PC-9 (cell line): ENCODE results near the gene CD48. TPM values are rescaled to one million over a fixed set of nuclear protein-coding genes. Genes with fewer than 3 reads are reported as not detected.

Experiments used
- BruUV-seq: library from RNA; stranded (reverse); fragments of 400-500 nt; replicated peaks from 2 replicates; lab custom pipeline; 2021; lab: Mats Ljungman, UMichigan
- CTCF ChIA-PET: fragments of 300-600 bp; sonication (Branson Sonifier 250); formaldehyde crosslinking; loops from one replicate; lab custom pipeline; 2022; ENCODE audit warnings: antibody characterized with exemption; lab: Charles Lee
- POLR2A ChIA-PET: fragments of 300-600 bp; sonication (Branson Sonifier 250); formaldehyde crosslinking; loops from one replicate; lab custom pipeline; 2022; ENCODE audit warnings: antibody characterized with exemption; ENCODE audit not compliant: unreplicated experiment; lab: Charles Lee
- DNase-seq, 2 experiments: peaks; one replicate each; pipeline versions ENCODE4 v3.0.0 to v3.0.0-alpha.2; 2015 to 2022; ENCODE audit warnings: mixed read lengths in 1 of 2
- H2AFZ ChIP-seq: fragments of 200-600 bp; sonication (generic); 2 replicates; pipeline ENCODE4 v1.8.1; 2017; ENCODE audit warnings: antibody characterized with exemption
- H3F3A ChIP-seq: fragments of 200-600 bp; sonication (generic); 2 replicates; pipeline ENCODE4 v1.8.1; 2017; ENCODE audit warnings: antibody characterized with exemption, mild to moderate bottlenecking, low read depth; ENCODE audit not compliant: insufficient read depth
- H3K27ac ChIP-seq: fragments of 200-600 bp; sonication (generic); 2 replicates; pipeline ENCODE4 v1.6.1; 2016; ENCODE audit warnings: mixed run types
- H3K27me3 ChIP-seq: fragments of 200-600 bp; sonication (generic); 2 replicates; pipeline ENCODE4 v1.6.1; 2016; ENCODE audit warnings: low read depth, mixed run types; ENCODE audit not compliant: insufficient read depth
- H3K36me3 ChIP-seq: fragments of 200-600 bp; sonication (generic); 2 replicates; pipeline ENCODE4 v1.6.1; 2016; ENCODE audit warnings: low read depth, mixed run types
- H3K4me1 ChIP-seq: fragments of 200-600 bp; sonication (generic); replicated peaks from 2 replicates; pipeline ENCODE4 v1.6.1; 2016; ENCODE audit warnings: mixed run types; ENCODE audit not compliant: insufficient read depth
- H3K4me2 ChIP-seq: fragments of 200-600 bp; sonication (generic); 2 replicates; pipeline ENCODE4 v1.6.1; 2017; ENCODE audit warnings: mixed run types
- H3K4me3 ChIP-seq: fragments of 200-600 bp; sonication (generic); 2 replicates; pipeline ENCODE4 v1.6.1; 2016; ENCODE audit warnings: mixed run types
- H3K79me2 ChIP-seq: fragments of 200-600 bp; sonication (generic); 2 replicates; pipeline ENCODE4 v1.6.1; 2017; ENCODE audit warnings: low read depth, mixed run types
- H3K9me2 ChIP-seq: fragments of 200-600 bp; sonication (generic); 2 replicates; pipeline ENCODE4 v1.8.1; 2017; ENCODE audit warnings: mild to moderate bottlenecking; ENCODE audit not compliant: insufficient read depth
- H3K9me3 ChIP-seq: fragments of 200-600 bp; sonication (generic); 2 replicates; pipeline ENCODE4 v1.8.1; 2016; ENCODE audit warnings: low read depth; ENCODE audit not compliant: insufficient read depth
- H4K20me1 ChIP-seq: fragments of 200-600 bp; sonication (generic); 2 replicates; pipeline ENCODE4 v1.8.1; 2017; ENCODE audit not compliant: insufficient read depth
- EZH2 ChIP-seq: fragments of 200-600 bp; sonication (generic); IDR thresholded peaks from 2 replicates; pipeline ENCODE4 v1.8.0; 2017; ENCODE audit warnings: antibody characterized with exemption, low read depth
- intact Hi-C: fragments of 100-400 bp; cut with micrococcal nuclease; formaldehyde crosslinking; loops from one replicate; pipeline ENCODE4 v1.10.0; 2022; ENCODE audit not compliant: unreplicated experiment
- total RNA-seq: library from RNA; stranded (reverse); gene quantifications from 2 replicates; pipeline ENCODE4 v1.2.3, GENCODE V29; 2021
- TF ChIP-seq, protein P1 (sequence below): fragments of 200-600 bp; sonication (generic); conservative IDR thresholded peaks from 2 replicates; pipeline ENCODE4 v1.6.1; 2017; ENCODE audit warnings: mixed run types, antibody characterized with exemption, mild to moderate bottlenecking, moderate library complexity

The CD48 gene
- total RNA-seq, 1 experiment from 2014 or later: not detected

DNA sequence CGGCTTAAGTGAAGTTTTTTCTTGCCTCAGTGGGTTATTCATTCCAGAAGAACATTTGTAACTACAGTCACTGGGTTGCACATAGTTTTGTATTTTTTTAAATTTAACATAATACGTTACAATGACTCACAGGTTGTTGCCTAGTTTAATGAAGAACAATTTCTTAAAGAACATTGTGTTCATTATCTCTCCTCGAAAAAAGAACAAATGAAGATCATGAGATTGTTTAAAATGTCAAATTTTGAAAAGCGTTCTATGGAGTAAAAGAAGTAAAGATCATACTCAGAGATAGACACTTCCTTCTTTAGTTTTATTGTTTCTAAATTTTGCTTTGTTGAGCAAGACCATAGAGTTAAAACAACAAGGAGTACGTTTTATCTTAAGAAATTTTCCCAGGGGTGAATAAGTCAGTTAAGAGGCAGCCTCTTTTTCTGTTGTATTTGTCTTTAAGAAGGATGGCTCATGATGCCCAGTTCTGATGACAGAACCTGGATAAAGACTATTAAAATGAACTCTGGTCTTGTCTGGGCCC is 54.3 kb downstream of the CD48 start:
- H3K9me2 ChIP-seq: no peaks in the 10 kb centered on the region
- no peaks in the 10 kb centered on the region for H3F3A ChIP-seq
- CTCF ChIA-PET: no interaction called here
- no peaks in the 10 kb centered on the region for H4K20me1 ChIP-seq
- H3K9me3 ChIP-seq: no peaks in the 10 kb centered on the region
- POLR2A ChIA-PET: no interaction called here
- H3K4me1 ChIP-seq: no peaks in the 10 kb centered on the region
- TF ChIP-seq, protein P1, sequence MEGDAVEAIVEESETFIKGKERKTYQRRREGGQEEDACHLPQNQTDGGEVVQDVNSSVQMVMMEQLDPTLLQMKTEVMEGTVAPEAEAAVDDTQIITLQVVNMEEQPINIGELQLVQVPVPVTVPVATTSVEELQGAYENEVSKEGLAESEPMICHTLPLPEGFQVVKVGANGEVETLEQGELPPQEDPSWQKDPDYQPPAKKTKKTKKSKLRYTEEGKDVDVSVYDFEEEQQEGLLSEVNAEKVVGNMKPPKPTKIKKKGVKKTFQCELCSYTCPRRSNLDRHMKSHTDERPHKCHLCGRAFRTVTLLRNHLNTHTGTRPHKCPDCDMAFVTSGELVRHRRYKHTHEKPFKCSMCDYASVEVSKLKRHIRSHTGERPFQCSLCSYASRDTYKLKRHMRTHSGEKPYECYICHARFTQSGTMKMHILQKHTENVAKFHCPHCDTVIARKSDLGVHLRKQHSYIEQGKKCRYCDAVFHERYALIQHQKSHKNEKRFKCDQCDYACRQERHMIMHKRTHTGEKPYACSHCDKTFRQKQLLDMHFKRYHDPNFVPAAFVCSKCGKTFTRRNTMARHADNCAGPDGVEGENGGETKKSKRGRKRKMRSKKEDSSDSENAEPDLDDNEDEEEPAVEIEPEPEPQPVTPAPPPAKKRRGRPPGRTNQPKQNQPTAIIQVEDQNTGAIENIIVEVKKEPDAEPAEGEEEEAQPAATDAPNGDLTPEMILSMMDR: no peak
- no peak for TF ChIP-seq EZH2
- H3K4me3 ChIP-seq: no peak overlapping the region
- no peak overlapping the region for H3K27ac ChIP-seq
- H3K4me2 ChIP-seq: no peak overlapping the region
- no TSS peak for BruUV-seq
- H3K79me2 ChIP-seq: no peaks in the 10 kb centered on the region
- intact Hi-C loops: no loop called here
- H3K36me3 ChIP-seq: no peaks in the 10 kb centered on the region
- H3K27me3 ChIP-seq: peaks cover 65% of the 10 kb centered on the region
- DNase-seq: no peak
- H2AFZ ChIP-seq: no peak overlapping the region

DNA sequence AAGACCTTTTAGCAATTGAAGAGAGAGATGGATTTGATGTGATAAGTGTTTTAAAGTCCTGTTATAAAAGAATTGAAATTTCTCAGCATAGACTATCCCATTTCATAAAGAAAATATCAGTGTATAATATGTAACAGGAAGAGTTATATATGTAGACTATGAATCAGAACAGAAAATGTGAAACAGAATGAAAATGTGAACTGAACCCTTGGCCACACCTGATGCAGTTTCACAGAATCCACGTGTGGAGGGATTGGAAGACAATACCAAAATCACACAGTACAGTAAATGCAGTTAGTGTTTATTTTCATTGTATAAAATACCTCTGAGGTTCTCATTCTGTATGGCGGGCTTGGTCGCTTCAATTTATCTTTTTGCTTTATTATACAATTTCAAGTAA is 54.9 kb downstream of the CD48 start:
- BruUV-seq: no TSS peak
- no peaks in the 10 kb centered on the region for H3K79me2 ChIP-seq
- H3K36me3 ChIP-seq: no peaks in the 10 kb centered on the region
- intact Hi-C loops: no loop called here
- H2AFZ ChIP-seq: no peak overlapping the region
- TF ChIP-seq EZH2: no peak
- TF ChIP-seq, protein P1: no peak
- ChIA-PET POLR2A (no interaction called here), CTCF (no interaction called here)
- H3K9me3 ChIP-seq: no peaks in the 10 kb centered on the region
- H3K4me2 ChIP-seq: no peak overlapping the region
- H3K4me3 ChIP-seq: no peak overlapping the region
- no peaks in the 10 kb centered on the region for H3F3A ChIP-seq
- no peaks in the 10 kb centered on the region for H4K20me1 ChIP-seq
- H3K4me1 ChIP-seq: no peaks in the 10 kb centered on the region
- H3K27me3 ChIP-seq: peaks cover 69% of the 10 kb centered on the region
- H3K9me2 ChIP-seq: no peaks in the 10 kb centered on the region
- DNase-seq: no peak
- H3K27ac ChIP-seq: no peak overlapping the region

DNA sequence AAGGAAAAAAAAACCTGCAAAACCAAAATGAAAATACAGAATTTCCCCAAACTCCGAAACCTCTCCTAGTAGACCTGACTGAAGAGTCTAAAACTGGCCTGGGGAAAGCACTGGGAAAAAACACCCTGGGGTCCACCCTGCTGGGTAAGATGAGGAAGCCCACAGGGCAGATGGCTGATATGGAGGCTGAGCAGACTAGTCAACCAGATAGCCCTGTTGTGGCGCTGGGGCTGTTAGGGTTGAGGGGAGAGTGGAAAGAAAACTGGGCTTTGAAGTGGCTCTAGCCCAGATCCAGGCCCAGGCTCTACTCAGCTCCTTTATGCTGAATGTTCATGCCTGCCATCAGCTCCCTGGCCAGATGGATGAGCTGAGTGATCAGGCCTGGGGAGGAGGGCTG is 58.0 kb downstream of the CD48 start:
- H3F3A ChIP-seq: no peaks in the 10 kb centered on the region
- DNase-seq: no peak
- intact Hi-C loops: no loop called here
- H3K27ac ChIP-seq: no peak overlapping the region
- H3K27me3 ChIP-seq: peaks cover 74% of the 10 kb centered on the region
- no peak overlapping the region for H2AFZ ChIP-seq
- no TSS peak for BruUV-seq
- POLR2A ChIA-PET: no interaction called here
- H4K20me1 ChIP-seq: no peaks in the 10 kb centered on the region
- no peaks in the 10 kb centered on the region for H3K36me3 ChIP-seq
- H3K4me3 ChIP-seq: no peak overlapping the region
- CTCF ChIA-PET: no interaction called here
- no peaks in the 10 kb centered on the region for H3K9me3 ChIP-seq
- H3K4me2 ChIP-seq: no peak overlapping the region
- no peak for TF ChIP-seq EZH2
- TF ChIP-seq, protein P1: no peak
- H3K9me2 ChIP-seq: no peaks in the 10 kb centered on the region
- no peaks in the 10 kb centered on the region for H3K4me1 ChIP-seq
- H3K79me2 ChIP-seq: no peaks in the 10 kb centered on the region
